GM13977 (cell line): ENCODE data around the gene SNTG2.

Experiments used
- DNase-seq: peaks from one replicate; pipeline ENCODE4 v3.0.0; 2012; ENCODE audit warnings: low spot score
- in situ Hi-C: fragments of 300-500 bp; cut with MboI; formaldehyde crosslinking; loops from one replicate; pipeline ENCODE4 v1.12.0; 2022; ENCODE audit warnings: low sequenced_read_pairs, low pct_unique_long_range_greater_than_20kb, mixed read lengths, inconsistent platforms; ENCODE audit not compliant: unreplicated experiment
- TF ChIP-seq, protein P1 (sequence below): IDR thresholded peaks from 2 replicates; pipeline ENCODE4 v1.5.1; 2012; ENCODE audit warnings: mild to moderate bottlenecking, control low read depth; ENCODE audit not compliant: insufficient read depth; ENCODE audit errors: extremely low read depth, missing control alignments

Gene SNTG2

DNA sequence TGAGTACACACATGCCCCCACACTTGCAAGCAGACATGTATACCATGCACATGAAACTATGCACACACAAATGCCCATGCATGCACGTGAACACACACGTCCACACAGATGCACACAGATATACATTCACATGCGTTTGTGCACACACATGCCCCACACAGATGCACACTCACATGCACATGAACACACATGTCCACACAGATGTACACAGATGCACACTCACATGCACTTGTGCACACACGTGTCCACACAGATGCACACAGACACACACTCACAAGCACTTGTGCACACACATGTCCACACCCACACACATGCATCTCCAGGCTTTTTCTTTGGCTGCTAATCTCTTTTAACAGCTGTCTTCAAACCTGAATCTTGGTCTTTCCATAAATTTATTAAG, 31.1 kb downstream of the SNTG2 start:
- TF ChIP-seq, protein P1, sequence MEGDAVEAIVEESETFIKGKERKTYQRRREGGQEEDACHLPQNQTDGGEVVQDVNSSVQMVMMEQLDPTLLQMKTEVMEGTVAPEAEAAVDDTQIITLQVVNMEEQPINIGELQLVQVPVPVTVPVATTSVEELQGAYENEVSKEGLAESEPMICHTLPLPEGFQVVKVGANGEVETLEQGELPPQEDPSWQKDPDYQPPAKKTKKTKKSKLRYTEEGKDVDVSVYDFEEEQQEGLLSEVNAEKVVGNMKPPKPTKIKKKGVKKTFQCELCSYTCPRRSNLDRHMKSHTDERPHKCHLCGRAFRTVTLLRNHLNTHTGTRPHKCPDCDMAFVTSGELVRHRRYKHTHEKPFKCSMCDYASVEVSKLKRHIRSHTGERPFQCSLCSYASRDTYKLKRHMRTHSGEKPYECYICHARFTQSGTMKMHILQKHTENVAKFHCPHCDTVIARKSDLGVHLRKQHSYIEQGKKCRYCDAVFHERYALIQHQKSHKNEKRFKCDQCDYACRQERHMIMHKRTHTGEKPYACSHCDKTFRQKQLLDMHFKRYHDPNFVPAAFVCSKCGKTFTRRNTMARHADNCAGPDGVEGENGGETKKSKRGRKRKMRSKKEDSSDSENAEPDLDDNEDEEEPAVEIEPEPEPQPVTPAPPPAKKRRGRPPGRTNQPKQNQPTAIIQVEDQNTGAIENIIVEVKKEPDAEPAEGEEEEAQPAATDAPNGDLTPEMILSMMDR: no peak

DNA sequence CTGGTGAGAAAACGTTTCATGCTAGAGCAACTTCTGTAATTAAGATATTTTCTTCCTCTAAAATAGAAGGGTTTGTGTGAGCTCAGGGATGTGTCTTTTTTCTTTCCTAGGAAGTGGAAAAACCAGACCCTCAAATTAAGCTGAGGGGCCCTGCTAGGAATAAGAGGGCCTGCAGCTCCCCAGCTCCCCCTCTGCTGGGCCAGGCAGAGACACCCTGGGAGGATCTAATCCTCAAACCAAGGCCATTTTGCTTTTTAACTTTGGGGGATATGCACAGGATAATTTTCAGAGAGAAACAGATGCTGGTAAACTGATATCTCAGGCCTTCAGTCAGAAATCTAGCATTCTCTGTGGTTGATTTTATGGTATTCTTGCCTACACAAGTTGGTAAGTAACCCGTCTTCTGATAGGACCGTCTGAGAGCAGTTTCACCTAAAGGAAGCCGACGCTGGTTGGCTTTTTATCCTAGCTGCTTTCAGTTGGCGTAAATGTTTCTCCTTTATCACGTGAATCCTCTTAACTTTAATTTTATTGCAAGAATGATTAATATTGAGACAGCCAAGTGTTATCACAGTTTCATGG, 34.8 kb downstream of the SNTG2 start:
- TF ChIP-seq, protein P1: no peak
- in situ Hi-C loops: no loop called here
- DNase-seq: no peak

More for the DNA sequence above, 31.1 kb downstream of the SNTG2 start:
- in situ Hi-C loops: no loop called here
- no peak for DNase-seq

DNA sequence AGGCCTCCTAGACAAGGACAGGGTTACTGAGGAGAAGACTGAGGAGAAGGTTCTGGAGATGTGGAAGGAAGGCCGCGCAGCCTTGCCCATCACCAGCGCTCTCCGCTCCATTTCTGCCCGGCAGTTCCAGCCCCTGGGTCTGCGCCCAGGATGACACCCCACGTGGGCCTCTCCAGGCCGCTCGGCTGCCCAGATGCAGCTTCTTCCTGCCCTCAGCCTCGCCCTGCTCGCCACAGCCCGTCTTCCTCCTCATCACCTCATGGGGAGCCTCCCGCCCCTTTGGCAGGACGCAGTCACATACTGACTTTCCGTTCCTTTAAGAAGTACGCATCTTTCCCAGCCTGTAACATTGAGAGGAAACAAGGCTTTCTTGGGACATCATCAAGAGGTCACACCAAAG, 37.1 kb downstream of the SNTG2 start:
- TF ChIP-seq, protein P1: no peak
- no peak for DNase-seq
- in situ Hi-C loops: no loop called here

DNA sequence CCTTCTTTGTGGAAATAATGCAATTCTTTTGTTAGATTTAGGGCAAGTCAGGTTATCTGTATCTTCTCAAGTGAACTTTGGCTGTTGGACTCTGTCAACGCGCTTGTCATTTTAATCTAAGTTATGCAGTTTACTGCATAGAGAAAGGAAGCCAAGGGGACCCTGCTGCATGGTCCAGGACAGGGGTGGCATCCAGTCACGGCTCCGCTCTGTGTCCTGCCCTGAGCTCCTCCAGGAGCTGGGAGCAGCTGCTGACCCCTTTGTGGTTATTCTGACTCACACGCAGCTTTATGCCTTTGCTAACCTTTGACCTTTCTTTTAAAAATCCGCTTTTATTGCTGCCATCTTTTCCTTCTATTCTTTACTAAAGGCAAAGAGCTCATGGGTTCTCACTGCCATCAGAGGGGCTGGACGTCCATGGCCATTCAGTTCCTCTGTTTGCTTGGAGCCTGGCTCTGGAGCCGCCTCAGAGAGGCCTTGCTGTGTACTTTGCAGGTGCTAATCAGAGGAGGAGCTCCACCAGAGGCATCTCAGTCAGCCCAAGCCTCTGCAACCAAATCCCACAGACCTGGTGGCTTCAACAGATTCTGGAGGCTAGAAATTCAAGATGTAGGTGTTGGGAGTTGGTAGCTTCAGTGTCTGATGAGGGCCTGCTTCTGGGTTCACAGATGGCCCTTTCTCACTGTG, 39.3 kb downstream of the SNTG2 start:
- TF ChIP-seq, protein P1: no peak
- in situ Hi-C loops: no loop called here
- DNase-seq: no peak

DNA sequence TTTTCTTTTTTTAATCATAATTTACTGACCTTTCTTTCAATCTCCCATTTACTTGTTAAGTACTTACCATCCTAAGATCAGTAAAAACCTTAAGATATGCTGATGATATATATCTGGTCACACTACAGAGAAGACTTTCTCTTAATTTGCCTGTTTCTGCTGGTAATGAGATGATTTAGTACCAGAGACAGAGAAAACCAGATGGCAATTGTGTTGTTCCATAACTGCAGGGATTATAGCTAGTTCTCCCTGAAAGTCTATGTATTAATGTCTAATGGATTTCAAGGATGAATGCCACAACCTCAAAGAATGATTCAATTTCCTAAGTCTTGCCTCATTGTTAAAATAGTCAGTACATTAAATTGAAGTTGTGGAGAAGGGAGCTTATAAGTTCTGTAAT, 40.3 kb downstream of the SNTG2 start:
- in situ Hi-C loops: no loop called here

DNA sequence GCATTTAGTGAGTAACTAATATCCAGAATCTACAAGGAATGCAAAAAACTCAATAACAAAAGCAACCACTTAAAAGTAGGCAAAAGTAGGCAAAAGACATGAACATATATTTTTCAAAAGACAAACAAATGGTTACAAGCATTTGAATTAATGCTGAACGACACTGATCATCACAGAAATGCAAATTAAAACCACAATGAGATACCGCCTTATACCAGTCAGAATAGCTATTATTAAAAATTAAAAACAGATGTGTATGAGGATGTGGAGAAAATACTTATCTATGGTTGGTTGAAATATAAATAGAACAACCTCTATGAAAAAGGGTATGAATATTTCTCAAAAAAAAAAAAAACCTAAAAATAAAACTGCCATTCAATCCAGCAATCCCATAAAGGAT, 51.7 kb downstream of the SNTG2 start:
- TF ChIP-seq, protein P1: no peak
- no peak for DNase-seq
- in situ Hi-C loops: no loop called here

More for the DNA sequence above, 40.3 kb downstream of the SNTG2 start:
- no peak for DNase-seq
- TF ChIP-seq, protein P1: no peak
